Measurements from ENCODE around the gene COIL. TPM values are rescaled to one million over a fixed set of nuclear protein-coding genes. Genes with fewer than 3 reads are reported as not detected.
A peak's percentile ranks its signal among the peaks of the same experiment; 100 is the strongest.

Gene COIL
- total and polyA plus RNA-seq, 4 donors, result 4.7 to 9.9 (median 6.5) TPM

- TF ChIP-seq REST (IDR thresholded peaks at IDR 0.05) (peak; percentile 83), HNF4A (conservative IDR thresholded peaks at IDR 0.05) (peak; percentile 13 to 17), NR2F2 (IDR thresholded peaks at IDR 0.05) (no peak), RXRA (IDR thresholded peaks at IDR 0.05) (peak; percentile 28 to 29)
Measured at GRCh38 chr17:56913867-56914580, 46.8 kb downstream of the COIL start, which contains the start of gene TRIM25 (continued).

- Histone ChIP-seq H3K27me3 (ENCODE audit: control insufficient read depth in 4 of 4, insufficient read depth in 4 of 4, low read length in 3 of 4) (no peaks in the 10 kb centered on the region), H3K9ac (ENCODE audit: low read depth in 1 of 2, low read length in 2 of 2) (peak overlapping the region; percentile 92), H3K9me3 (ENCODE audit: control insufficient read depth in 4 of 4, low read length in 3 of 4) (no peaks in the 10 kb centered on the region), H3K4me1 (ENCODE audit: control insufficient read depth in 4 of 4, insufficient read depth in 4 of 4, low read length in 3 of 4) (peaks cover 3 to 49% (median 42%) of the 10 kb centered on the region in 4 donors), H3K4me3 (ENCODE audit: low read depth in 1 of 3, low read length in 3 of 3) (peak overlapping the region; percentile 94 to 98 (median 97)), H3K27ac (ENCODE audit: low read depth in 1 of 2, low read length in 2 of 2) (peak overlapping the region; percentile 98 to 100), H3K36me3 (ENCODE audit: control insufficient read depth in 4 of 4, insufficient read depth in 3 of 4, low read depth in 1 of 4, low read length in 3 of 4) (peaks cover 0 to 1% (median 0%) of the 10 kb centered on the region in 4 donors)
- DNase-seq (ENCODE audit: low spot score), result no peak
- under 1% methylated on average over 44 of the region's 44 CpGs for WGBS
- TF ChIP-seq MAX (IDR thresholded peaks at IDR 0.05) (no peak), HNF4G (IDR thresholded peaks at IDR 0.05) (no peak), RAD21 (IDR thresholded peaks at IDR 0.05) (no peak), ZBTB33 (IDR thresholded peaks at IDR 0.05) (no peak), REST (IDR thresholded peaks at IDR 0.05) (no peak), SP1 (IDR thresholded peaks at IDR 0.05) (no peak), EGR1 (IDR thresholded peaks at IDR 0.05; ENCODE audit: low read depth in 2 of 2) (no peak), TAF1 (conservative IDR thresholded peaks at IDR 0.05) (no peak)
Measured at GRCh38 chr17:56913353-56913866, 47.4 kb downstream of the COIL start.
